PC-3 (cell line): ENCODE measurements around the gene SH3BP5. TPM values are rescaled to one million over a fixed set of nuclear protein-coding genes. Genes with fewer than 3 reads are reported as not detected.

ENCODE experiments used
- ATAC-seq: fragments of 200-7000 bp; cut with Tn5 transposase; 2 replicates; pipeline ENCODE4 v1.9.1; 2020; ENCODE audit warnings: mild to moderate bottlenecking, moderate library complexity
- BruUV-seq: library from RNA; stranded (reverse); fragments of 400-500 nt; replicated peaks from 2 replicates; lab custom pipeline; 2021; lab: Mats Ljungman, UMichigan
- CTCF ChIA-PET: fragments of 300-600 bp; sonication (Branson Sonifier 250); formaldehyde crosslinking; loops from one replicate; lab custom pipeline; 2022; ENCODE audit warnings: antibody characterized with exemption; lab: Charles Lee
- POLR2A ChIA-PET: fragments of 300-600 bp; sonication (Branson Sonifier 250); formaldehyde crosslinking; loops from one replicate; lab custom pipeline; 2022; ENCODE audit warnings: antibody characterized with exemption; ENCODE audit not compliant: unreplicated experiment; lab: Charles Lee
- DNase-seq: peaks from one replicate; pipeline ENCODE4 v3.0.0-alpha.2; 2015
- H2AFZ ChIP-seq: fragments of 300-600 bp; sonication (generic); 2 replicates; pipeline ENCODE4 v1.6.0; 2016; ENCODE audit warnings: antibody characterized with exemption, low read length
- H3F3A ChIP-seq: fragments of 300-600 bp; sonication (generic); one replicate; pipeline ENCODE4 v1.6.0; 2017; ENCODE audit warnings: antibody characterized with exemption, low read length, control low read depth, mild to moderate bottlenecking; ENCODE audit not compliant: unreplicated experiment
- H3K27ac ChIP-seq: fragments of 300-600 bp; sonication (generic); 2 replicates; pipeline ENCODE4 v1.5.1; 2016; ENCODE audit warnings: mild to moderate bottlenecking, low read length
- H3K27me3 ChIP-seq: fragments of 300-600 bp; sonication (generic); 2 replicates; pipeline ENCODE4 v1.6.1; 2016; ENCODE audit warnings: low read length, mixed read lengths
- H3K36me3 ChIP-seq: fragments of 300-600 bp; sonication (generic); 2 replicates; pipeline ENCODE4 v1.6.1; 2016; ENCODE audit warnings: low read depth, mixed run types, low read length, mixed read lengths
- H3K4me1 ChIP-seq: fragments of 300-600 bp; sonication (generic); 2 replicates; pipeline ENCODE4 v1.5.1; 2016; ENCODE audit warnings: low read length; ENCODE audit not compliant: insufficient read depth
- H3K4me2 ChIP-seq: fragments of 300-600 bp; sonication (generic); 2 replicates; pipeline ENCODE4 v1.6.0; 2016; ENCODE audit warnings: low read length
- H3K4me3 ChIP-seq: fragments of 300-600 bp; sonication (generic); 2 replicates; pipeline ENCODE4 v1.5.1; 2016; ENCODE audit warnings: mild to moderate bottlenecking, low read length, mixed read lengths
- H3K79me2 ChIP-seq: fragments of 300-600 bp; sonication (generic); 2 replicates; pipeline ENCODE4 v1.6.1; 2017; ENCODE audit warnings: low read length, mixed read lengths
- H3K9ac ChIP-seq: fragments of 300-600 bp; sonication (generic); 2 replicates; pipeline ENCODE4 v1.6.0; 2016; ENCODE audit warnings: mild to moderate bottlenecking, low read length
- H3K9me2 ChIP-seq: fragments of 300-600 bp; sonication (generic); replicated peaks from 2 replicates; pipeline ENCODE4 v1.6.1; 2016; ENCODE audit warnings: mixed run types, low read length, mixed read lengths
- H3K9me3 ChIP-seq: fragments of 300-600 bp; sonication (generic); 2 replicates; pipeline ENCODE4 v1.6.1; 2016; ENCODE audit warnings: low read length, mixed read lengths
- H4K20me1 ChIP-seq: fragments of 300-600 bp; sonication (generic); 2 replicates; pipeline ENCODE4 v1.6.1; 2016; ENCODE audit warnings: low read length, mixed read lengths
- EZH2 ChIP-seq: fragments of 300-600 bp; sonication (generic); IDR thresholded peaks from one replicate; pipeline ENCODE4 v1.6.1; 2017; ENCODE audit warnings: antibody characterized with exemption, mild to moderate bottlenecking, low read length; ENCODE audit not compliant: unreplicated experiment
- EZH2phosphoT487 ChIP-seq: fragments of 300-600 bp; sonication (generic); IDR thresholded peaks from 2 replicates; pipeline ENCODE4 v1.6.1; 2018; ENCODE audit warnings: mild to moderate bottlenecking, antibody characterized with exemption, low read length, borderline replicate concordance
- intact Hi-C: fragments of 100-400 bp; cut with micrococcal nuclease; formaldehyde crosslinking; loops from 2 replicates; pipeline ENCODE4 v1.9.0; 2023
- total RNA-seq: library from RNA; depleted of rRNA; stranded (reverse); fragments of >200 nt; gene quantifications from 2 replicates; pipeline ENCODE4 v1.2.3, GENCODE V29; 2014
- TF ChIP-seq, protein P1 (sequence below): fragments of 300-600 bp; sonication (generic); conservative IDR thresholded peaks from 2 replicates; pipeline ENCODE4 v1.5.1; 2017; ENCODE audit warnings: antibody characterized with exemption, low read depth, mild to moderate bottlenecking, low read length

The SH3BP5 gene
- total RNA-seq, 1 experiment from 2014 or later: 21.2 TPM

DNA sequence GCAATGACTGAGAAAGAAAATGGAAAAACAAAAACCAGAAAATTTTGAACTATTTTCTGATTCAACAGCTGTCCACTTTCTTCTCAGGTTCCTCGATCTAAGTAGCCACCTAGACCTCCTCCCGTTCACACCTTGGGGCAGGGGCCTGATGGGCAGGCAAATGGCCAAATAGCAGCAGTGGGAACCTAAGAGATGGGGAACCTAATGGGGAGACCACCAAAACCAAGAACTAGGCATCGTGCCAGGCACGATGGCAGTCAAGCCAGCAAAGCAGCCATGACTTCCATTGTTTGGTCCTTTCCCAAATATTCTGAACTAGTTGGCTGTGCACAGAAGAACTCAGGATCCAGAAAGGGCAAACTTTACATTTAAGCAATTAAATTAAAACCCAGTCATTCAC, 69.3 kb downstream of the SH3BP5 start:
- no peaks in the 10 kb centered on the region for H3K9me3 ChIP-seq
- no peak overlapping the region for H3K9ac ChIP-seq
- BruUV-seq: no TSS peak
- ATAC-seq: no peak
- no peaks in the 10 kb centered on the region for H3K27me3 ChIP-seq
- peaks cover 8% of the 10 kb centered on the region for H3K36me3 ChIP-seq
- H4K20me1 ChIP-seq: no peaks in the 10 kb centered on the region
- CTCF ChIA-PET: interaction anchor here (0.6 kb wide), 1 partner anchor 119 kb away, joined by 6 read pairs; no protein-coding TSS in a partner anchor
- no peak overlapping the region for H3K27ac ChIP-seq
- no peak for DNase-seq
- no peak for TF ChIP-seq EZH2
- intact Hi-C loops: loop anchor here (5.0 kb wide), 1 partner anchor 156 kb away; no protein-coding TSS in a partner anchor
- POLR2A ChIA-PET: interaction anchor here (0.6 to 0.7 kb wide), 2 partner anchors 55 to 924 kb away, joined by 8 to 17 read pairs; no protein-coding TSS in a partner anchor
- H3K4me2 ChIP-seq: no peak overlapping the region
- H3K4me3 ChIP-seq: no peak overlapping the region
- no peaks in the 10 kb centered on the region for H3K9me2 ChIP-seq
- H2AFZ ChIP-seq: no peak overlapping the region
- H3F3A ChIP-seq: no peaks in the 10 kb centered on the region
- peaks cover 1% of the 10 kb centered on the region for H3K4me1 ChIP-seq
- H3K79me2 ChIP-seq: no peaks in the 10 kb centered on the region

DNA sequence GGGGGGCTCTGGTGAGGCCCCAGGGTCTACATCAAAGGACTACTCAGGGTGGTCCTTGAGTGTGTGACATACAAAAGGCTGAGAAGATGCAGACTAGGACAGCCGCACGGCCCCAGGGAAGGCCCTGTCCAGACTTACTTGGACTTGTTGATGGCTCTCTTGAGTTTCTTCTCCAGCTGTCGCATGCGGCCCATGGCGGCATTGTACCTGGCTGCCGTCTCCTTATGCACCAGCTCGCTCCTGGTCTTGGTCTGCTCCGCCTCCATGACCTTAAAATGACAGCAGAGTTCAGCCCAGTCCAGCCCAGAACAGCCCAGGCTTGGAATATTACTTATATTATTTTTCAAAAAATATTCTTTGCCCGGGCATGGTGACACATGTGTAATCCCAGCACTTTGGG, 70.4 kb downstream of the SH3BP5 start:
- H3K27ac ChIP-seq: no peak overlapping the region
- no peak overlapping the region for H3K9ac ChIP-seq
- H3F3A ChIP-seq: no peaks in the 10 kb centered on the region
- POLR2A ChIA-PET: no interaction called here
- H3K4me1 ChIP-seq: no peaks in the 10 kb centered on the region
- peaks cover 18% of the 10 kb centered on the region for H3K36me3 ChIP-seq
- CTCF ChIA-PET: no interaction called here
- no peak overlapping the region for H3K4me2 ChIP-seq
- H3K27me3 ChIP-seq: no peaks in the 10 kb centered on the region
- no peaks in the 10 kb centered on the region for H4K20me1 ChIP-seq
- H3K4me3 ChIP-seq: no peak overlapping the region
- ATAC-seq: no peak
- H3K9me3 ChIP-seq: no peaks in the 10 kb centered on the region
- H3K9me2 ChIP-seq: no peaks in the 10 kb centered on the region
- no peak for DNase-seq
- intact Hi-C loops: loop anchor here (5.0 kb wide), 1 partner anchor 155 kb away; no protein-coding TSS in a partner anchor
- TF ChIP-seq EZH2 (no peak), EZH2phosphoT487 (no peak)
- TF ChIP-seq, protein P1, sequence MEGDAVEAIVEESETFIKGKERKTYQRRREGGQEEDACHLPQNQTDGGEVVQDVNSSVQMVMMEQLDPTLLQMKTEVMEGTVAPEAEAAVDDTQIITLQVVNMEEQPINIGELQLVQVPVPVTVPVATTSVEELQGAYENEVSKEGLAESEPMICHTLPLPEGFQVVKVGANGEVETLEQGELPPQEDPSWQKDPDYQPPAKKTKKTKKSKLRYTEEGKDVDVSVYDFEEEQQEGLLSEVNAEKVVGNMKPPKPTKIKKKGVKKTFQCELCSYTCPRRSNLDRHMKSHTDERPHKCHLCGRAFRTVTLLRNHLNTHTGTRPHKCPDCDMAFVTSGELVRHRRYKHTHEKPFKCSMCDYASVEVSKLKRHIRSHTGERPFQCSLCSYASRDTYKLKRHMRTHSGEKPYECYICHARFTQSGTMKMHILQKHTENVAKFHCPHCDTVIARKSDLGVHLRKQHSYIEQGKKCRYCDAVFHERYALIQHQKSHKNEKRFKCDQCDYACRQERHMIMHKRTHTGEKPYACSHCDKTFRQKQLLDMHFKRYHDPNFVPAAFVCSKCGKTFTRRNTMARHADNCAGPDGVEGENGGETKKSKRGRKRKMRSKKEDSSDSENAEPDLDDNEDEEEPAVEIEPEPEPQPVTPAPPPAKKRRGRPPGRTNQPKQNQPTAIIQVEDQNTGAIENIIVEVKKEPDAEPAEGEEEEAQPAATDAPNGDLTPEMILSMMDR: no peak
- H2AFZ ChIP-seq: no peak overlapping the region
- no peaks in the 10 kb centered on the region for H3K79me2 ChIP-seq
- BruUV-seq: no TSS peak

DNA sequence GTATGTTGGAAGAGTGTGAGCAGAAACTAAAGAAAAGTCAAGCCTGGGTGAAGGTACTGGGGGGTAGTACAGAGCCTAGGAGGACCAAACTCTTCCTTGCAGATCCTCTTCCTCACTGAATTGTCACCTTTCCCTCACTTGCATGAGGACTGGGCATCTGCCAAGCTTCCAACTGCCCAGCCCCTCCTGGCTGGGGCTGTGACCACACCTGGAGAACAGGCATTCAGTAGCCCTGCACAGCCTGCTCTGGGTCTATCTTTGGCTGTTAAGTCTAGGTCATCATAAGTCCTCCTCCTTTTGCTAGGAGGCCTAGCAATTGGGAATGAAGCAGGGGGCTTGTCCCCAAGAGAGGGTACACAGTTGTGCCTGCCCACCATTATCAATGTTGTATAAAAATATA, 71.1 kb downstream of the SH3BP5 start:
- no peak overlapping the region for H3K27ac ChIP-seq
- ChIA-PET CTCF (no interaction called here), POLR2A (no interaction called here)
- no peak overlapping the region for H3K4me2 ChIP-seq
- H2AFZ ChIP-seq: no peak overlapping the region
- H3K27me3 ChIP-seq: no peaks in the 10 kb centered on the region
- no peak overlapping the region for H3K9ac ChIP-seq
- no peaks in the 10 kb centered on the region for H3K9me2 ChIP-seq
- peaks cover 24% of the 10 kb centered on the region for H3K36me3 ChIP-seq
- H3K4me1 ChIP-seq: no peaks in the 10 kb centered on the region
- H3K4me3 ChIP-seq: no peak overlapping the region
- no peaks in the 10 kb centered on the region for H3F3A ChIP-seq
- no peak for TF ChIP-seq EZH2phosphoT487
- TF ChIP-seq, protein P1: no peak
- no peak for TF ChIP-seq EZH2
- no TSS peak for BruUV-seq
- peak; percentile 41 for DNase-seq
- H3K79me2 ChIP-seq: no peaks in the 10 kb centered on the region
- H3K9me3 ChIP-seq: no peaks in the 10 kb centered on the region
- intact Hi-C loops: loop anchor here (5.0 kb wide), 1 partner anchor 154 kb away; no protein-coding TSS in a partner anchor
- no peaks in the 10 kb centered on the region for H4K20me1 ChIP-seq
- peak; percentile 46 for ATAC-seq
